ENCODE data around the gene CRTAC1. TPM values are rescaled to one million over a fixed set of nuclear protein-coding genes. Genes with fewer than 3 reads are reported as not detected.

Gene CRTAC1
- total and polyA plus RNA-seq, 10 of the 15 experiments (the other 5 are each of a cell fraction or from before 2014, with no cell fraction given) = 0.10 TPM; not detected in 9

GRCh38 chr10:97870990-97871389, 159.4 kb downstream of the CRTAC1 start:
- H3K4me1 ChIP-seq (ENCODE audit: control insufficient read depth, insufficient read depth, low read length) = peaks cover 3% of the 10 kb centered on the region; the same call in 1 of the 2 replicates
- H3K4me2 ChIP-seq (ENCODE audit: control insufficient read depth, insufficient read depth) = no peak overlapping the region
- no peak overlapping the region for H3K4me3 ChIP-seq
- TF ChIP-seq PAX5 (IDR thresholded peaks at IDR 0.05; ENCODE audit: borderline replicate concordance, low read depth, low read length) (no peak), KDM1A (IDR thresholded peaks at IDR 0.05; ENCODE audit: borderline replicate concordance) (no peak), FOS (IDR thresholded peaks at IDR 0.05; ENCODE audit: borderline replicate concordance, extremely low read depth, insufficient read length) (no peak), IRF4 (IDR thresholded peaks at IDR 0.05; ENCODE audit: low read depth, low read length) (no peak), SIN3A (IDR thresholded peaks at IDR 0.05; ENCODE audit: low read depth, low read length) (no peak), POLR2A (IDR thresholded peaks at IDR 0.05; ENCODE audit: low read depth, low read length) (no peak), SPI1 (IDR thresholded peaks at IDR 0.05; ENCODE audit: borderline replicate concordance, insufficient read depth, low read depth, low read length) (no peak), MLLT1 (IDR thresholded peaks at IDR 0.05) (no peak), ZBTB4 (CRISPR knock-in tag; IDR thresholded peaks at IDR 0.05) (no peak)
- no peak overlapping the region for H3K9ac ChIP-seq (ENCODE audit: control insufficient read depth, insufficient read depth, low read length)
- H3K27ac ChIP-seq (ENCODE audit: control insufficient read depth, insufficient read depth) = no peak overlapping the region
- H3K9me3 ChIP-seq (replicated peaks; ENCODE audit: control insufficient read depth, insufficient read depth, low read length) = no peaks in the 10 kb centered on the region
- no peaks in the 10 kb centered on the region; a peak in 2 of 4 replicates for H3K27me3 ChIP-seq (replicated peaks in 1 of 2; ENCODE audit: control insufficient read depth in 2 of 2, insufficient read depth in 2 of 2, low read length in 1 of 2)
- 60% methylated on average over 8 of the region's 8 CpGs for WGBS (ENCODE audit: insufficient coverage, insufficient replicate concordance, low lambda C conversion rate, missing lambda C conversion rate)
- no peak overlapping the region for H2AFZ ChIP-seq (ENCODE audit: control insufficient read depth, low read depth, low read length)
- no peaks in the 10 kb centered on the region for H3K36me3 ChIP-seq (ENCODE audit: control insufficient read depth in 2 of 2, insufficient read depth in 2 of 2, low read length in 1 of 2)
- SMC1A ChIA-PET (ENCODE audit: uncharacterized antibody, unreplicated experiment) = interaction anchor here (1.4 kb wide), 1 partner anchor 170 kb away, joined by 3 read pairs; no protein-coding TSS in a partner anchor
- in situ Hi-C loops (cut with MboI) = no loop called here
- CTCF ChIA-PET = interaction anchor here (3.8 kb wide), 1 partner anchor 79 kb away, joined by 42 read pairs; no protein-coding TSS in a partner anchor
- BruUV-seq (replicated peaks) = no TSS peak
- RAD21 ChIA-PET (ENCODE audit: unreplicated experiment) = no interaction called here
- ATAC-seq (no peak), FAIRE-seq (no peak), DNase-seq (ENCODE audit: low read depth, low spot score) (no peak)
- H4K20me1 ChIP-seq (ENCODE audit: control insufficient read depth, insufficient read depth) = no peaks in the 10 kb centered on the region
- intact Hi-C loops (cut with micrococcal nuclease; ENCODE audit: unreplicated experiment) = no loop called here
- POLR2A ChIA-PET = no interaction called here
- no peaks in the 10 kb centered on the region for H3K79me2 ChIP-seq (ENCODE audit: control insufficient read depth, insufficient read depth, low read length)

Measured in GM12878 (cell line).